ENCODE results near the gene SPTAN1.

GRCh38 chr9:128588581-128589233, 36.3 kb downstream of the SPTAN1 start:
- TF ChIP-seq CTCF (conservative IDR thresholded peaks at IDR 0.05) (no peak), ZFX (IDR thresholded peaks at IDR 0.05) (no peak)
